B cell (primary cell): ENCODE results near the gene ARSA. TPM values are rescaled to one million over a fixed set of nuclear protein-coding genes. Genes with fewer than 3 reads are reported as not detected.

Source experiments
- ATAC-seq: fragments of 200-7000 bp; cut with Tn5 transposase; one replicate; pipeline ENCODE4 v1.10.0; 2021; ENCODE audit warnings: low read depth, mild to moderate bottlenecking, moderate number of reproducible peaks, moderate library complexity
- CTCF ChIA-PET: fragments of 350-600 bp; sonication (Branson Sonifier 250); formaldehyde crosslinking; loops from one replicate; lab custom pipeline; 2021; ENCODE audit warnings: antibody characterized with exemption, inconsistent platforms; lab: Charles Lee
- POLR2A ChIA-PET: fragments of 350-600 bp; sonication (Branson Sonifier 250); formaldehyde crosslinking; loops from one replicate; lab custom pipeline; 2021; ENCODE audit warnings: antibody characterized with exemption; lab: Charles Lee
- DNase-seq: peaks from one replicate; pipeline ENCODE4 v3.0.0; 2013
- H2AFZ ChIP-seq: 2 replicates; pipeline ENCODE4 v1.6.1; 2012; ENCODE audit warnings: mild to moderate bottlenecking, low read depth, low read length; ENCODE audit not compliant: insufficient read depth, poor library complexity, severe bottlenecking
- H3K27ac ChIP-seq, 2 donors: 1 replicate in 1 of 2; 2 replicates in 1 of 2; pipeline ENCODE4 v1.5.1; 2012 to 2013; ENCODE audit warnings: low read length in 2 of 2, mild to moderate bottlenecking in 2 of 2, moderate library complexity in 1 of 2
- H3K27me3 ChIP-seq, 4 experiments: fragments of 200-600 bp in 1 of 4; sonication (generic) in 1 of 4; replicated peaks in 1 of 4; 1 replicate in 2 of 4; 2 replicates in 2 of 4; pipeline versions ENCODE4 v1.6.1 to v1.7.0; 2013 to 2016; ENCODE audit warnings: low read length in 3 of 4, mild to moderate bottlenecking in 2 of 4, mixed read lengths in 1 of 4, moderate library complexity in 1 of 4; ENCODE audit not compliant: insufficient read depth in 4 of 4, control insufficient read depth in 3 of 4; ENCODE audit errors: control extremely low read depth in 1 of 4
- H3K36me3 ChIP-seq, 2 experiments: replicated peaks in 1 of 2; 1 replicate in 1 of 2; 2 replicates in 1 of 2; pipeline versions ENCODE4 v1.6.1 to v1.7.1; 2013; ENCODE audit warnings: low read length in 1 of 2; ENCODE audit not compliant: insufficient read depth in 2 of 2, control insufficient read depth in 1 of 2; ENCODE audit errors: control extremely low read depth in 1 of 2, extremely low read depth in 1 of 2
- H3K4me1 ChIP-seq, 2 donors: fragments of 200-600 bp in 1 of 2; sonication (generic) in 1 of 2; 1 replicate in 1 of 2; 2 replicates in 1 of 2; pipeline versions ENCODE4 v1.5.1 to v1.6.1; 2013 to 2017; ENCODE audit warnings: low read length in 2 of 2; ENCODE audit not compliant: control insufficient read depth in 2 of 2, insufficient read depth in 2 of 2
- H3K4me2 ChIP-seq: replicated peaks from 2 replicates; pipeline ENCODE3; 2012; ENCODE audit warnings: mild to moderate bottlenecking, low read depth, low read length; ENCODE audit not compliant: poor library complexity, severe bottlenecking
- H3K4me3 ChIP-seq, 5 experiments: fragments of 200-600 bp in 1 of 5; sonication (generic) in 1 of 5; 1 replicate in 3 of 5; 2 replicates in 2 of 5; pipeline versions ENCODE4 v1.5.1 to v1.7.0; 2011 to 2016; ENCODE audit warnings: low read length in 4 of 5, mild to moderate bottlenecking in 4 of 5, low read depth in 2 of 5, control low read depth in 1 of 5, moderate library complexity in 1 of 5; ENCODE audit not compliant: insufficient read depth in 1 of 5; ENCODE audit errors: control extremely low read depth in 1 of 5, extremely low read depth in 1 of 5
- H3K79me2 ChIP-seq: fragments of 200-600 bp; sonication (generic); one replicate; pipeline ENCODE4 v1.6.0; 2016; ENCODE audit warnings: low read length; ENCODE audit not compliant: control insufficient read depth, insufficient read depth
- H3K9ac ChIP-seq: fragments of 200-600 bp; sonication (generic); 2 replicates; pipeline ENCODE4 v1.6.1; 2017; ENCODE audit warnings: mild to moderate bottlenecking, low read length, moderate library complexity
- H3K9me3 ChIP-seq, 3 donors: one replicate each; pipeline versions ENCODE4 v1.6.1 to v1.7.1; 2013; ENCODE audit warnings: low read length in 2 of 3; ENCODE audit not compliant: control insufficient read depth in 2 of 3, insufficient read depth in 1 of 3; ENCODE audit errors: control extremely low read depth in 1 of 3
- H4K20me1 ChIP-seq: 2 replicates; pipeline ENCODE4 v1.6.0; 2012; ENCODE audit warnings: mild to moderate bottlenecking, low read length; ENCODE audit not compliant: insufficient read depth, control insufficient read depth, poor library complexity, severe bottlenecking
- H3K27ac Mint-ChIP-seq: one replicate; pipeline ENCODE4 v1.8.0; 2021; ENCODE audit warnings: mixed read lengths
- H3K27me3 Mint-ChIP-seq: one replicate; pipeline ENCODE4 v1.8.0; 2021; ENCODE audit warnings: mixed read lengths
- H3K4me1 Mint-ChIP-seq: one replicate; pipeline ENCODE4 v1.8.0; 2021; ENCODE audit warnings: mixed read lengths
- H3K4me3 Mint-ChIP-seq: one replicate; pipeline ENCODE4 v1.8.0; 2021; ENCODE audit warnings: mixed read lengths
- H3K9me3 Mint-ChIP-seq: one replicate; pipeline ENCODE4 v1.8.0; 2022; ENCODE audit warnings: mixed read lengths; ENCODE audit not compliant: insufficient read depth
- CTCF ChIP-seq: fragments of 200-600 bp; IDR thresholded peaks from one replicate; pipeline ENCODE4 v1.8.0; 2022; ENCODE audit warnings: antibody characterized with exemption, mild to moderate bottlenecking
- EZH2 ChIP-seq: IDR thresholded peaks from 2 replicates; pipeline ENCODE4 v1.6.1; 2012; ENCODE audit warnings: borderline replicate concordance, low read depth, mild to moderate bottlenecking, moderate library complexity, low read length; ENCODE audit not compliant: insufficient read depth, poor library complexity, severe bottlenecking
- WGBS: methylation state at CpG from one replicate; pipeline ENCODE4 v1.1.5; 2013; ENCODE audit warnings: missing lambda C conversion rate; ENCODE audit not compliant: insufficient coverage; 5-methylcytosine and 5-hydroxymethylcytosine counted together
- intact Hi-C: fragments of 100-400 bp; cut with micrococcal nuclease; formaldehyde crosslinking; loops from one replicate; pipeline ENCODE4 v1.10.0; 2022
- polyA plus RNA-seq: library from polyadenylated mRNA; depleted of rRNA; stranded (reverse); fragments of >200 nt; gene quantifications from 2 replicates; pipeline ENCODE4 v1.2.3, GENCODE V29; 2012
- total RNA-seq, 2 donors: library from RNA; stranded (reverse); fragments of 120-200 nt in 1 of 2; gene quantifications; 1 replicate in 1 of 2; 2 replicates in 1 of 2; pipeline versions ENCODE4 v1.2.3 to v1.2.4, GENCODE V29; 2013 to 2022

Gene ARSA
- total and polyA plus RNA-seq, 2 donors (not counting 1 experiment from before 2014, with no cell fraction given), result 82.0 to 128 TPM

DNA sequence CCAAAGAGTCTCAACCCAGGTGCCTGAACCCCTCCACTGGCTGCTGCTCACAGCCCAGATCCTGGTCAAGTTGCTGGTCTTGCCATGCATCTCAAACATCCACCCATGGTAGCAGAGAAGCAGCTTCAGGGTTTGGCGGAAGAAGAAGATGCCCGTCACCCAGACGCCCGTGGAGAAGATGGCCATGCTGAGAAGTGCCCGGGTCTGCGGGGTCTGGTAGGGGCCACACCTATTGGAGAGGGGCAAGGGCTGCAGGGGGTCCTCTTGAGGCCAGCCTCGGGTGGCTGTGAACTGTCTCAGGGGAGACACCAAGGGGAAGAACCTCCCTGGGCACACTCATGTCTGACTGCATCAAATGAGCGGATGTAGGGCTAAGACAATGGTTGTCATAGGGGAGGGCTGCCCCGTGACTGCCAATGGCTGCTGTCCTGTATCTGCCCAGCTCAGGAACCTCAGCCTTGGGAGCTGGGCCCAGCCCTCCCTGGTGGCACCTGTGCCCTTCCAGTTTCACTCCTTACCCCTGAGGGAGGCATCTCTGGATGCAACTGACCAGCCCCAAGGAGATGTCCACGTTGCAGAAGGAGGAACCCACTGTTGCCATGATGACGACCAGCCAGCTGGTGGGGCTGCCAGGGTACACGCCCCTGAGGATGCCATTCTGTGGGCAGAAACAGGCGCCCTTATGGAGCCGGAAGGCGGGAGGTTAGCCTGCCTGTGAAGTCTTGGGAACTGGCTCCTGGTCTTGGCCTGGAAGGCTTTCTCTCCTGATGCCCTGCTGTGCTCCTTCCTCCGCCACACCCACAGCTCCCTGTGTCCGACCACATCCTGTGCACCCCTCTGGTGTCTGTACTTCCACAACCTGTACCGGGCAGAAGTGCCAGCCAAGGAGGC, 50.9 kb downstream of the ARSA start:
- Mint-ChIP-seq H3K27me3 (no peaks in the 10 kb centered on the region), H3K9me3 (no peaks in the 10 kb centered on the region), H3K4me3 (no peak overlapping the region), H3K27ac (no peak overlapping the region), H3K4me1 (peaks cover 20% of the 10 kb centered on the region)
- Histone ChIP-seq H4K20me1 (peaks cover 24% of the 10 kb centered on the region), H3K79me2 (peaks cover 12% of the 10 kb centered on the region), H3K27ac (no peak overlapping the region), H3K4me2 (no peak overlapping the region), H3K36me3 (peaks cover 0 to 21% of the 10 kb centered on the region in 2 experiments), H2AFZ (no peak overlapping the region), H3K4me3 (no peak overlapping the region), H3K27me3 (no peaks in the 10 kb centered on the region), H3K9ac (no peak overlapping the region), H3K9me3 (no peaks in the 10 kb centered on the region), H3K4me1 (peaks cover 9 to 17% of the 10 kb centered on the region in 2 donors)
- CTCF ChIA-PET, result interaction anchor here (1.0 to 1.4 kb wide), 3 partner anchors 14 to 51 kb away, joined by 3 to 4 read pairs (median 3); partner anchors contain the start of genes SCO2 and SYCE3
- 82% methylated on average over 16 of the region's 18 CpGs for WGBS
- POLR2A ChIA-PET, result interaction anchor here (1.4 to 1.5 kb wide), 2 partner anchors 11 to 14 kb away, joined by 3 to 4 read pairs; partner anchors contain the start of gene SYCE3
- intact Hi-C loops, result no loop called here
- DNase-seq, result no peak
- TF ChIP-seq CTCF, result no peak
- no peak for TF ChIP-seq EZH2
- ATAC-seq, result no peak

GRCh38 chr22:50576070-50576469, 51.9 kb downstream of the ARSA start:
- Mint-ChIP-seq H3K27ac (no peak overlapping the region), H3K9me3 (no peaks in the 10 kb centered on the region), H3K27me3 (no peaks in the 10 kb centered on the region), H3K4me3 (no peak overlapping the region), H3K4me1 (peaks cover 13% of the 10 kb centered on the region)
- Histone ChIP-seq H3K4me3 (no peak overlapping the region), H3K27ac (no peak overlapping the region), H3K27me3 (no peaks in the 10 kb centered on the region), H2AFZ (no peak overlapping the region), H3K9me3 (no peaks in the 10 kb centered on the region), H3K9ac (no peak overlapping the region), H3K36me3 (peaks cover 0 to 28% of the 10 kb centered on the region in 2 experiments), H4K20me1 (peaks cover 14% of the 10 kb centered on the region), H3K4me1 (peaks cover 0 to 7% of the 10 kb centered on the region in 2 donors), H3K79me2 (peaks cover 2% of the 10 kb centered on the region), H3K4me2 (no peak overlapping the region)
- whole genome bisulfite sequencing, result 91% methylated on average over 4 of the region's 5 CpGs
- CTCF ChIA-PET, result interaction anchor here (0.6 kb wide), 1 partner anchor 43 kb away, joined by 3 read pairs; no protein-coding TSS in a partner anchor
- TF ChIP-seq EZH2 (no peak), CTCF (no peak)
- no peak for DNase-seq
- intact Hi-C loops, result no loop called here
- POLR2A ChIA-PET, result interaction anchor here (1.4 kb wide), 1 partner anchor 13 kb away, joined by 4 read pairs; the partner anchor contains the start of gene SYCE3
- ATAC-seq, result no peak
